Neuronal stem cell (in vitro differentiated cells): ENCODE measurements around the gene CCL7.

ENCODE experiments used
- DNase-seq: peaks from one replicate; pipeline ENCODE4 v3.0.0-alpha.2; 2013; ENCODE audit warnings: low spot score
- H2AFZ ChIP-seq: one replicate; pipeline ENCODE4 v1.6.1; 2013; ENCODE audit warnings: mild to moderate bottlenecking, low read length, inconsistent platforms
- H2AK5ac ChIP-seq: 2 replicates; pipeline ENCODE4 v1.6.1; 2013; ENCODE audit warnings: low read depth, mild to moderate bottlenecking, inconsistent platforms, low read length, moderate library complexity, mixed read lengths
- H2BK120ac ChIP-seq: 2 replicates; pipeline ENCODE4 v1.6.1; 2013; ENCODE audit warnings: low read depth, mild to moderate bottlenecking, inconsistent platforms, low read length, moderate library complexity, mixed read lengths
- H2BK12ac ChIP-seq: one replicate; pipeline ENCODE4 v1.6.1; 2013; ENCODE audit warnings: low read length, inconsistent platforms
- H2BK15ac ChIP-seq: 2 replicates; pipeline ENCODE4 v1.6.1; 2013; ENCODE audit warnings: mild to moderate bottlenecking, low read length, inconsistent platforms, mixed read lengths
- H2BK5ac ChIP-seq: one replicate; pipeline ENCODE4 v1.6.1; 2013; ENCODE audit warnings: inconsistent platforms, mild to moderate bottlenecking, low read length, moderate library complexity
- H3K14ac ChIP-seq: one replicate; pipeline ENCODE4 v1.6.1; 2013; ENCODE audit warnings: low read length, inconsistent platforms
- H3K18ac ChIP-seq: 2 replicates; pipeline ENCODE4 v1.6.1; 2013; ENCODE audit warnings: low read length, inconsistent platforms
- H3K23ac ChIP-seq: 2 replicates; pipeline ENCODE4 v1.6.1; 2013; ENCODE audit warnings: low read depth, mild to moderate bottlenecking, mixed read lengths, low read length, inconsistent platforms; ENCODE audit not compliant: poor library complexity
- H3K27ac ChIP-seq: replicated peaks from 3 replicates; pipeline ENCODE4 v1.5.1; 2013; ENCODE audit warnings: low read length, inconsistent platforms
- H3K27me3 ChIP-seq, 3 experiments: 2 replicates each; pipeline ENCODE4 v1.6.1; 2013; ENCODE audit warnings: low read length in 3 of 3, mild to moderate bottlenecking in 2 of 3, inconsistent platforms in 1 of 3, low read depth in 1 of 3, mixed read lengths in 1 of 3, moderate library complexity in 1 of 3; ENCODE audit not compliant: control insufficient read depth in 3 of 3, insufficient read depth in 3 of 3
- H3K36me3 ChIP-seq, 2 donors: replicated peaks in 1 of 2; 2 replicates each; pipeline ENCODE4 v1.6.1; 2013; ENCODE audit warnings: low read length in 2 of 2; ENCODE audit not compliant: control insufficient read depth in 2 of 2, insufficient read depth in 2 of 2
- H3K4ac ChIP-seq: 2 replicates; pipeline ENCODE4 v1.6.1; 2013; ENCODE audit warnings: inconsistent platforms, mild to moderate bottlenecking, low read length, moderate library complexity
- H3K4me1 ChIP-seq, 2 donors: 1 replicate in 1 of 2; 2 replicates in 1 of 2; pipeline ENCODE4 v1.6.1; 2013; ENCODE audit warnings: low read length in 2 of 2, low read depth in 1 of 2; ENCODE audit not compliant: control insufficient read depth in 2 of 2, insufficient read depth in 1 of 2
- H3K4me2 ChIP-seq: one replicate; pipeline ENCODE4 v1.6.1; 2013; ENCODE audit warnings: mild to moderate bottlenecking, low read length, inconsistent platforms; ENCODE audit not compliant: insufficient read depth, poor library complexity, severe bottlenecking
- H3K4me3 ChIP-seq, 2 donors: 2 replicates each; pipeline ENCODE4 v1.5.1; 2013; ENCODE audit warnings: low read length in 2 of 2, mild to moderate bottlenecking in 2 of 2, inconsistent platforms in 1 of 2, moderate library complexity in 1 of 2
- H3K79me1 ChIP-seq: one replicate; pipeline ENCODE4 v1.6.1; 2013; ENCODE audit warnings: low read depth, mild to moderate bottlenecking, inconsistent platforms, low read length, moderate library complexity
- H3K9ac ChIP-seq: one replicate; pipeline ENCODE4 v1.6.1; 2013; ENCODE audit warnings: mild to moderate bottlenecking, low read depth, low read length, inconsistent platforms; ENCODE audit not compliant: poor library complexity
- H3K9me3 ChIP-seq, 2 donors: replicated peaks in 1 of 2; 2 replicates each; pipeline versions ENCODE3 to v1.6.1; 2013; ENCODE audit warnings: low read length in 2 of 2, mild to moderate bottlenecking in 2 of 2, inconsistent platforms in 1 of 2, low read depth in 1 of 2, mixed read lengths in 1 of 2, moderate library complexity in 1 of 2; ENCODE audit not compliant: control insufficient read depth in 2 of 2, insufficient read depth in 1 of 2
- H4K8ac ChIP-seq: one replicate; pipeline ENCODE4 v1.6.1; 2013; ENCODE audit warnings: low read depth, mild to moderate bottlenecking, inconsistent platforms, low read length, moderate library complexity
- H4K91ac ChIP-seq: one replicate; pipeline ENCODE4 v1.6.1; 2013; ENCODE audit warnings: low read length, low read depth, mild to moderate bottlenecking, inconsistent platforms; ENCODE audit not compliant: poor library complexity
- WGBS, 2 donors: extraction: QIAGEN DNeasy Blood & Tissue Kit; methylation state at CpG; one replicate each; pipeline ENCODE4 v1.1.7; 2013; ENCODE audit warnings: missing lambda C conversion rate in 2 of 2, mixed read lengths in 1 of 2; ENCODE audit not compliant: insufficient read length in 2 of 2, insufficient replicate concordance in 1 of 2; ENCODE audit errors: extremely low coverage in 2 of 2; 5-methylcytosine and 5-hydroxymethylcytosine counted together

The CCL7 gene

GRCh38 chr17:34261568-34262337 lies 8.3 kb upstream of the CCL7 start:
- H3K9ac ChIP-seq = no peak overlapping the region
- no peak overlapping the region for H4K91ac ChIP-seq
- no peak overlapping the region for H3K4me3 ChIP-seq
- DNase-seq = no peak
- H2BK5ac ChIP-seq = no peak overlapping the region
- H4K8ac ChIP-seq = no peak overlapping the region
- no peaks in the 10 kb centered on the region for H3K79me1 ChIP-seq
- no peak overlapping the region for H3K4me2 ChIP-seq
- H3K9me3 ChIP-seq = no peaks in the 10 kb centered on the region
- no peak overlapping the region for H3K18ac ChIP-seq
- H2BK12ac ChIP-seq = no peak overlapping the region
- peaks cover 0 to 5% of the 10 kb centered on the region in 2 donors for H3K4me1 ChIP-seq
- H2AK5ac ChIP-seq = no peak overlapping the region
- no peaks in the 10 kb centered on the region for H3K27me3 ChIP-seq
- H2AFZ ChIP-seq = no peak overlapping the region
- H3K36me3 ChIP-seq = no peaks in the 10 kb centered on the region
- H3K23ac ChIP-seq = no peak overlapping the region
- no peak overlapping the region for H2BK120ac ChIP-seq
- no peak overlapping the region for H3K27ac ChIP-seq
- no peak overlapping the region for H3K4ac ChIP-seq
- no CpG with 5 or more reads among the region's 5 CpGs for WGBS, 2 donors
- H2BK15ac ChIP-seq = no peak overlapping the region
- H3K14ac ChIP-seq = no peak overlapping the region

- H2AK5ac ChIP-seq = no peak overlapping the region
- H4K91ac ChIP-seq = no peak overlapping the region
- no peaks in the 10 kb centered on the region for H3K9me3 ChIP-seq
- H3K79me1 ChIP-seq = no peaks in the 10 kb centered on the region
- no peaks in the 10 kb centered on the region for H3K27me3 ChIP-seq
- no peak overlapping the region for H3K14ac ChIP-seq
- H2AFZ ChIP-seq = no peak overlapping the region
- H4K8ac ChIP-seq = no peak overlapping the region
- H3K4me3 ChIP-seq = no peak overlapping the region
- H3K18ac ChIP-seq = no peak overlapping the region
- no peak overlapping the region for H2BK120ac ChIP-seq
- WGBS, 2 donors = no CpG with 5 or more reads among the region's 3 CpGs
- DNase-seq = no peak
- no peak overlapping the region for H2BK15ac ChIP-seq
- no peaks in the 10 kb centered on the region for H3K36me3 ChIP-seq
- H3K4ac ChIP-seq = no peak overlapping the region
- H3K4me2 ChIP-seq = no peak overlapping the region
- H3K9ac ChIP-seq = no peak overlapping the region
- no peak overlapping the region for H3K23ac ChIP-seq
- H3K27ac ChIP-seq = no peak overlapping the region
- no peaks in the 10 kb centered on the region for H3K4me1 ChIP-seq
- no peak overlapping the region for H2BK12ac ChIP-seq
- no peak overlapping the region for H2BK5ac ChIP-seq
These were observed 4.3 kb upstream of the CCL7 start for GRCh38 chr17:34265711-34266110.

- H3K14ac ChIP-seq = no peak overlapping the region
- no peak overlapping the region for H4K8ac ChIP-seq
- H2BK15ac ChIP-seq = no peak overlapping the region
- H3K79me1 ChIP-seq = no peaks in the 10 kb centered on the region
- H4K91ac ChIP-seq = no peak overlapping the region
- H3K4me1 ChIP-seq = peaks cover 0 to 2% of the 10 kb centered on the region in 2 donors
- H3K36me3 ChIP-seq = no peaks in the 10 kb centered on the region
- H3K9ac ChIP-seq = no peak overlapping the region
- H2BK120ac ChIP-seq = no peak overlapping the region
- no peak overlapping the region for H3K18ac ChIP-seq
- no peak overlapping the region for H3K4me2 ChIP-seq
- H3K27me3 ChIP-seq = no peaks in the 10 kb centered on the region
- H2BK5ac ChIP-seq = no peak overlapping the region
- no peaks in the 10 kb centered on the region for H3K9me3 ChIP-seq
- no peak for DNase-seq
- no peak overlapping the region for H3K4me3 ChIP-seq
- no peak overlapping the region for H2AK5ac ChIP-seq
- H2AFZ ChIP-seq = no peak overlapping the region
- no peak overlapping the region for H3K23ac ChIP-seq
- no peak overlapping the region for H3K4ac ChIP-seq
- no CpG with 5 or more reads among the region's 1 CpG for WGBS, 2 donors
- no peak overlapping the region for H3K27ac ChIP-seq
- no peak overlapping the region for H2BK12ac ChIP-seq
These were observed 5.9 kb downstream of the CCL7 start for GRCh38 chr17:34275881-34276280.

- Histone ChIP-seq H3K4ac (no peak overlapping the region), H3K9ac (no peak overlapping the region), H3K18ac (no peak overlapping the region), H2BK5ac (no peak overlapping the region), H2BK15ac (no peak overlapping the region), H2BK12ac (no peak overlapping the region), H3K36me3 (no peaks in the 10 kb centered on the region), H3K14ac (no peak overlapping the region), H3K9me3 (no peaks in the 10 kb centered on the region), H3K4me3 (no peak overlapping the region), H3K27me3 (no peaks in the 10 kb centered on the region), H3K4me2 (no peak overlapping the region), H4K8ac (no peak overlapping the region), H3K79me1 (no peaks in the 10 kb centered on the region), H2AK5ac (no peak overlapping the region), H3K27ac (no peak overlapping the region), H2AFZ (no peak overlapping the region), H3K23ac (no peak overlapping the region), H4K91ac (no peak overlapping the region), H3K4me1 (peaks cover 0 to 2% of the 10 kb centered on the region in 2 donors), H2BK120ac (no peak overlapping the region)
- DNase-seq = no peak
- WGBS, 2 donors = no CpG with 5 or more reads among the region's 4 CpGs
These were observed 6.8 kb downstream of the CCL7 start for GRCh38 chr17:34276826-34277225.
